Activated CD8-positive, alpha-beta memory T cell treated with anti-CD3 and anti-CD28 coated beads for 4 hours (primary cell): Measurements from ENCODE around the gene ATG5.
"Not testable (repeated sequence)": the region's sequence is repeated elsewhere in the genome, so short reads cannot be mapped to it uniquely, and the experiment has no call there.

ENCODE experiments used
- DNase-seq, 2 donors: peaks; one replicate each; pipeline ENCODE4 v3.0.0-alpha.2; 2020; ENCODE audit warnings: low read depth in 2 of 2

ATG5 gene

DNA sequence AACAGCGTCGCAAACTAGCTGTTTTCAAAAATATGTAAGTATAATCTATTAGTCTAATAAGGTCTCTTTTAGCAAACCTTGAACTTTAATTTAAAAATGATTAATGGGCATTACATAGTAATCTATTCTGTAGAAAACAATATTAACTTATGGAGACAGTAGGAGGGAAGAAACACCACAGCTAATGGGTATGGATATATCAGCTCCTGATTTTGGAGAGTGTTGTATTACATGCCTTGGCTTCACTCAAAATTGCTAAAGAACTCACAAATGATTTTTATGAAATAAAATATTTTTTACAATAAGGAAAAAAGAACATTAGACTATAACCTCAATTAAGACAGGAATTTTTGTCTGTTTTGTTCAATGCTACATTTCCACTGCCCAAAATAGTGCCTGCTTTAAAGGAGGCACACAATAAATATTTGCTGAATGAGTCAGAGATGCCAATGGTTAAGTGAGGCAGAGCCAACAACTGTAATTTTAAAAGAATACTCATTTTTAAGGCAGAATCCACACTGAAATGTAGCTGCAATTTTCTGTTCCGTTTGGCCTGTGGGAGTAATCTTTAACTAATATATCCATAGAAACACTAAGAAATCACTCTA is 15.7 kb downstream of the ATG5 start:
- no peak for DNase-seq

DNA sequence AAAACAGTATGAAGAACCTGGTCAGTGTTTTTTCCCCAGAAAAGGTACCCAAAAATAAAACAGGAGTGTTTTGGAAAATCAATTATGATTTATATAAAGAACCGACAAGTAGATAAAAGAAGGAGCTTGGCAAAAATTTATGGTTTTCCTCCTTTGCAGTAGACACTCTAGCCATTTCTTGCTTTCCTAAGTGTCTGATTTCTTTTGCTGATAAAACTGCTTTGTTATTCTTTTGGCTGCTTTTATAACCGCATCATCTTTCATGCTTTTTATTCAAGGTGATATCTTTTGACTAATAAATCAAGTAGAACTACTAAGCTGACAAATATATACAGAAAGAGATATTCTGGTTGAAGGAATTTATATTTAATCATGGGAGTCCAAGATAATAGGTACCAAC is 16.6 kb downstream of the ATG5 start:
- no peak for DNase-seq

DNA sequence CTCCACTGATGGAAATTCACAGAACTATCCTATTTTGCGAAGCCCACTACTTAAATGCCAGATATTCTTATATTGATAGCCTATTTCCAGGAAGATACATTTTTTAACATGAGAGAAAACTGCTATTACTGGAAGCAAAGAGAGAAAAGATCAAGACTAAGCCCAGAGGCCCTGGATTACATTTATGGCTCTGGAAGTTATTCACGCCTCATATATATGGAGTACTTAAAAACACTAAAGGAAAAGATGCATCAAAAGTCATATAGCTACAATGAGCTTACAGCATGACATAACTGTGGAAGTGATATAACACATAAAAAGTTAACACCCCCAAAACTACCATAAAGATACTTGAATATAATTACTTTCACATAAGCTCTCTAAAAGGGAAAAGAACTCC is 19.8 kb downstream of the ATG5 start:
- DNase-seq: no peak

GRCh38 chr6:106300944-106301343 is 24.6 kb downstream of the ATG5 start:
- no peak for DNase-seq

DNA sequence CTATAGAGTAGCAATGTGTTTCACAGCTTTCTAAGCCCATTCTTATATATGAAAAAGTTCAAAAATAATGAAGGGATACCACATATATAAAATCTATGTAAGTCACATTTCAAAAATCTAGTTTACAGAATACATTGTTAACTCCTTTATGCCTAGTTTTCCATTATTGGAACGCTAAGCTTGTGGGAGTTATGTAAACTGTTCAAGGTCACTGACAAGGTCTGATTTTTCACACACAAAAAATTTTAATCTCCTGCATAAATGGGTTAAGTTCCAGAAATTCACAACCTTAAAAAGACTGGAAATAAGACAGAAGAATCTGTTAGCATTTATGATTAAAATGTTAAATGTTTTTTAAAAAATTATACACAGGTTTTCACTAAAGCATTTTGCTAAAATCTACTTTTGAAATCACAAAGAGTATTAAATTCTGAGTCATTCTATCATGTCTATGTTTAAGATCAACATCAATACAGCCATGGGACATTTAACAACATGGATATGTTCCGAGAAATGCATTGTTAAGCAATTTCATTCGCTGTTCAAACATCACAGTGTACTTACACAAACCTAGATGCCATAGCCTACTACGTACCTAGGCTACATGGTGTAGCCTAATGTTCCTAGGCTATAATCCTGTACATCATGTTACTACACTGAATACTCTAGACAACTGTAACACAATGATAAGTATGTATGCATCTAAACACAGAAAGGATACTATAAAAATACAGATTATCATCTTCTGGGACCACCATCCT is 25.4 kb downstream of the ATG5 start:
- DNase-seq: no peak

DNA sequence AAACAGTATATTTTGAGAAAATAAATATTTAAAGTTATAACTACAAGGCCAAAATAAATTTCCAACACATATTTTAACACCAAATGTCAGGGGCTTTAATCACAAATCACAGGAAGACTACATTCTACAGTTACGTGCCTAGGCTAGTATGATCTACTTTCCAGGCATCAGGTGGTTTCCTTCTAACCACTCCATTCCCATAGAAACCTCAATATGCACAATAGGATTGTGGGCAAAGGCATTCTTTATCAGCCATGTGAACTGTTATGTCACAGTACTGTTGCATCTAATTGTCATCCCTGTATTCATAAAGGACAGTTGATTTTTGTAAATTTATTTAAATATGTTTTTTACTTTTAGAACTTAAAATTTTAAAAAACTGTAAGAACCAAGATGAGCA is 32.4 kb downstream of the ATG5 start:
- DNase-seq: no peak

- no peak for DNase-seq
Observed at GRCh38 chr6:106290954-106291353, 34.6 kb downstream of the ATG5 start.

GRCh38 chr6:106290032-106290431 is 35.5 kb downstream of the ATG5 start:
- no peak for DNase-seq

GRCh38 chr6:106287215-106287614 is 38.3 kb downstream of the ATG5 start:
- DNase-seq: no peak

DNA sequence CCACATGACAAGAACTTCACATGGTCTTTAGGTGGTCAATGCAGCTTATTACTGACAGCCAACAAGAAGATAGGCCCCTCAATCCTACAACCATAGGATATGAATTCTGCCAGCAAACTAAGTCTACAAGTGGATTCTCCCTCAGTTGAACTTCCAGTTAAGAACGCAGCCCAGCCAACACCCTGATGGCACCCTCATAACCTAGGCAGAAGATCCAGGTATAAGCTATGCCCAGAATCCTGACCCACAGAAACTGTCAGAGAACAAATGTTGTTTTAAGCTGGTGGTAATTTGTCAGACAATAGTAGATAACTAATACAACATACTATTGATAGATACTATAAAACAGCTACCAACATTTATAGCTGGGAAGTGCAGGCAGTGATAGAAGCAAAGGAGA is 38.8 kb downstream of the ATG5 start:
- DNase-seq: no peak

GRCh38 chr6:106283481-106283880 is 42.1 kb downstream of the ATG5 start:
- DNase-seq: no peak

DNA sequence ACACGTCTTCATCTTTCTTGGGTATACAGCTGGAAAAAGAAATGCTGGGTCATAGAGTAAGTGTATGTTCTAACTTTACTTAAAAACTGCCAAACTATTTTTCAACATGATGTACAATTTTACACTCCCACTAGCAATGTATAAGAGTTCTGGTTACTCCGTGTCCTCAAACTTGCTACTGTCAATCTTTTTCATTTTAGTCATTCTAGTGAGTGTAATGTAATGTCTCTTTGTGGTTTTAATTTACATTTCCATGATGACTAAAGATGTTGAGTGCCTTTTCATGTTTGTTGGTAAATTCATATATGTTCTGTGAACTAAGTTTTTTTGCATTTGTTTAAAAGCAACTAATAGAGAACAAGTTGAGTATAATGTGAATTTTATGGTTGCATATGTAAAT is 43.9 kb downstream of the ATG5 start:
- DNase-seq: no peak

DNA sequence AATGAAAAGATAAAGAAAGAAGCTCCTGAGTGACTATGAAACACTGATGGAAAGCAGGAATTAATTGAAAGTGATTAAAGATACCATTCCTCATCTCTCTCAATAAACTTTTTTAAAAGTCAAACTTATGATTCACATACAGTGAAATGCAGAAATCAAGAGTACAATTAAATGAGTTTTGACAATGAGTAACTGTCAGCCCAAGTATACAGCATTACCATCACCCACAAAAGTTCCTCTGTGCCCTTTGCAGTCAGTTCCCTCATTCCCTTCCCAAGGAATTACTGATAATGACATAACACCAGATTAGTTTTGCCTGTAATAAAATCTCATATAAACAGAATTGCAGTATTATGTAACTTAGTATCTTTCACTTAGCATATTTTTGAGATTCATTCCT is 44.5 kb downstream of the ATG5 start:
- no peak for DNase-seq

DNA sequence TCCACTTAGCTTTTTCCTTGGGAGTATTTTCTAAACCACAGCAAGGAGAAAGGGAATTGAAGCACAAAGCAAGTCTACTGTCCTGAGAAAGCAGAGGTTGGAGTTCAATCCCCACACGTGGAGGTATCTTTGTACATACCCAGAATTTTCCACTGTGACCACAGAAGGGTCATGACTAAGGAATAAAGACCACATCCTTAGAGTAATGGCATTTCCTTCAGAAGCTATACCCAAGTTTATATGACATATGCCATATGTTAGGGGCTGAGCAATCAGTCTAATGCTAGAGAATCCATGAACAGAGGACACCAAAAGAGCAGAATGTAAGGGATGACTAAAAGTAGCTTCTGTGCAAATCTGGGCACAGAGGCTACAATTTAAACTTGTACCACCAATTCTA is 46.4 kb downstream of the ATG5 start:
- DNase-seq: no peak

GRCh38 chr6:106275692-106276091 is 49.9 kb downstream of the ATG5 start:
- DNase-seq: no peak

DNA sequence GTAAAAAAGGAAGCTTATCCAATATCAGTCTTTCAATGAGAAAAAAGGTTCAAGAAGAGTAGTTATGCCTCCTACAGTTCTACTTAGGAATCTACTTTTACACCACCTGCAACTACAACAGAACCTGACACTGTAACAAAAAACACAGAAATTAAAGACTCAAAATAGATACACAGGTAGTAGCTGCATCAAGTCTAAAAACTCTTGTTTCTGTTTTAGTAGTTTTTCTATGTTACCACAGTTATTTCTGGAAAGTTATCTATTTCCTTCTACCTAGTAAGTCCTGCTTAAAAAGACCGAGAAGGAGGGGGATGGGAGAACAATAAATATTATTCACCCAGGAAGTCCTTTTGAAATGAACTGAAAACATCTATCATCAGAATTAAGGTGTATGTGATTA is 52.5 kb downstream of the ATG5 start:
- no peak for DNase-seq

DNA sequence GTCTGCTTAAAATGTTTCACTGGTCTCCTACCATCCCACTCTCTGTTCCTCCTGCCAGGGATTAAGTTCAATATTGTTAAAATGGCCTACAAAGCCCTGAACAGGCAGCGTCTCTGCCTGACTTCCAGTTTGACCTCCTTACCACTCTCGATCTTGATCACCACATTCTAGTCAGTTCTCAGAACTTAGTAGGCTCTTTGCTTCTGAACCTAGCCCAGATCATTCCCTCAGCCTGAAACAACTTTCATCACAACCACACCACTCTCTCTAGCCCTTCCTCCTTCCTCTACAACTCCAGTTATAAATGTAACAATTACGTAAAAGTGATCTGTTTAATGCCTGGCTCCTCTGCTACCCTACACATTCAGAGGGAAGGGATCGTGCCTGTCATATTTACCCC is 53.3 kb downstream of the ATG5 start:
- no peak for DNase-seq

DNA sequence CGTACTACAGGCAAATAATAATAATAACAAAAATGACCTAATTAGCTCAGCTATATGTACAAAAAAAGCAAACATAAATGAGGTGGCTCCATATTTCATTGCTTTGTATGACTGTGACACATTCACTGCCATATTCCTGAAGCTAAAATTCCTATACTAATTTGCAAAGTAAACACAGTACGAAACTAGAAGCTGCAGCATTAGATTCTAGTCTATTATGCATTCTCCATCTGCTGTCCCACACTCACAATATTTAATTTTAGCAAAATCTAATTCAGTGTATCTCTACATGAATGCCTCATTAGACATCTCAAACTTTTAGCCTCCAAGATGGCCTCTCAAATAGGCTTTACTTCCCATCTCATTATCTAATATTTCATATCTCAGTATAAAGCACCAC is 55.1 kb downstream of the ATG5 start:
- no peak for DNase-seq

DNA sequence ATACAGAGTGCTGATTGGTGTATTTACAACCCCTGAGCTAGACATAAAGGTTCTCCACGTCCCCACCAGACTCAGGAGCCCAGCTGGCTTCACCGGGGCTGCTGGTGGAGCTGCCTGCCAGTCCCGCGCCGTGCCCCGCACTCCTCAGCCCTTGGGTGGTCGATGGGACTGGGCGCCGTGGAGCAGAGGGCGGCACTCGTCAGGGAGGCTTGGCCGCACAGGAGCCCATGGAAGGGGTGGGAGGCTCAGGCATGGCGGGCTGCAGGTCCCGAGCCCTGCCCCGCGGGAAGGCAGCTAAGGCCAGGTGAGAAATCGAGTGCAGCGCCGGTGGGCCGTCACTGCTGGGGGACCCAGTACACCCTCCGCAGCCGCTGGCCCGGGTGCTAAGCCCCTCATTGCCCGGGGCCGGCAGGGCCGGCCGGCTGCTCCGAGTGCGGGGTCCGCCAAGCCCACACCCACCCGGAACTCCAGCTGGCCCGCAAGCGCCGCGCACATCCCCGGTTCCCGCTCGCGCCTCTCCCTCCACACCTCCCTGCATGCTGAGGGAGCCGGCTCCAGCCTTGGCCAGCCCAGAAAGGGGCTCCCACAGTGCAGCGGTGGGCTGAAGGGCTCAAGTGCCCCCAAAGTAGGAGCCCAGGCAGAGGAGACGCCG is 56.2 kb downstream of the ATG5 start:
- DNase-seq: not testable (repeated sequence)

- not testable (repeated sequence) for DNase-seq
Observed at GRCh38 chr6:106268500-106268899, 57.1 kb downstream of the ATG5 start.

DNA sequence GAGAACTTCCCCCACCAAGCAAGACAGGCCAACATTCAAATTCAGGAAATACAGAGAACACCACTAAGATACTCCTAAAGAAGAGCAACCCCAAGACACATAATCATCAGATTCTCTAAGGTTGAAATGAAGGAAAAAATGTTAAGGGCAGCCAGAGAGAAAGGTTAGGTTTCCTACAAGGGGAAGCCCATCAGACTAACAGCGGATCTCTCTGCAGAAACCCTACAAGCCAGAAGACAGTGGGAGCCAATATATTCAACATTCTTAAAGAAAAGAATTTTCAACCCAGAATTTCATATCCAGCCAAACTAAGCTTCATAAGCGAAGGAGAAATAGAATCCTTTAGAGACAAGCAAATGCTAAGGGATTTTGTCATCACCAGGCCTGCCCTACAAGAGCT is 61.1 kb downstream of the ATG5 start:
- DNase-seq: not testable (repeated sequence)

DNA sequence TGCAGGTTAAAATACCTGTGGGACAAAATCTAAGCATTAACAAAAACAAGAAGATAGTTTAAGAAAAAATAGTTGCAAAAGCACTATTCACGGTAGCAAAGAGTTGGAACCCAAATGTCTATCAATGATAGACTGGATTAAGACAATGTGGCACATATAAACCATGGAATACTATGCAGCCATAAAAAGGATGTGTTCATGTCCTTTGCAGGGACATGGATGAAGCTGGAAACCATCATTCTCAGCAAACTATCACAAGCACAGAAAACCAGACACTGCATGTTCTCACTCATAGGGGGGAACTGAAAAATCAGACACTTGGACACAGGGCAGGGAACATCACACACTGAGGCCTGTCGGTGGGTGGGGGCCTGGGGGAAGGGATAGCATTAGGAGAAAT is 65.8 kb downstream of the ATG5 start:
- not testable (repeated sequence) for DNase-seq

DNA sequence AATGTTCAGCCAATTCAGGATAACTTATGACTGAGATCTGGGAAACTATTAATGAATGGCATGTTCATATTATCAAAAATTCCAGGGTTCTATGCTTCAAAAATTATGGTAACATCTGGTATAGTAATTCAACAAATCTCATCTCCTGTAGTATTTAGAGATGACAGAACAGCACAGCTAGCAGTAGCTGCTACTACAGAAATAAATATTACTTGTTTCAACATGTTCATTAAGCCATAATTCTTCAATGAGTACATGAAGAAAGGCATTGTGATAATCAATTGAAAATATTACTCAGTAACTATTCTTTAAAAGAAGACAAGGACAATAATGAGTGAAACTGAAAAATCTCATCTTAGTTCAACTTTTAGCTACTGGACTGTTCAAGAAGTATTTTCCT is 66.8 kb downstream of the ATG5 start:
- DNase-seq: no peak
